ENCODE measurements around the gene GALNT9.
"Not testable (repeated sequence)": the region's sequence is repeated elsewhere in the genome, so short reads cannot be mapped to it uniquely, and the experiment has no call there.

Gene GALNT9

DNA sequence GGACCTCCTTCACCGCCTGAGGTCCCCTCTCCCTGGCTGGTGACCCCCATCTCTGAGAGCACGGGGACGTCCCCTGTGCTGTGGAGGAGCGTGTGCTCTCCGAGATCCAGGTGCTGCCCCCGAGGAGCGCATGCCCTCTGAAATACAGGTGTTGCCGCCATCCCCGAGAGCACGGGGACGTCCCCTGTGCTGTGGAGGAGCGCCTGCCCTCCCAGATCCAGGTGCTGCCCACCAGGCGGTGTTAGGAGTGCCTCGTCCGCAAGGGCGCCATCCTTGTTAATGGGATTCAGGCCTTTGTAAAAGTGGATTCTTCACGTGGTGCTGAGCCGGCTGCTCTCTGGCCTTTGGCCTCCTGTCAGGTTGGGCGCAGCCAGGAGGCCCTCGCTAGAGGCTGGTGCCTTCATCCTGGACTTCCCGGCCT lies 175.0 kb downstream of the GALNT9 start:
- H3K27ac Mint-ChIP-seq: peak overlapping the region in 1 of 2 donors; percentile 36
- ATAC-seq: peak; percentile 26
- H3K4me3 Mint-ChIP-seq: peak overlapping the region in 1 of 2 donors; percentile 24

DNA sequence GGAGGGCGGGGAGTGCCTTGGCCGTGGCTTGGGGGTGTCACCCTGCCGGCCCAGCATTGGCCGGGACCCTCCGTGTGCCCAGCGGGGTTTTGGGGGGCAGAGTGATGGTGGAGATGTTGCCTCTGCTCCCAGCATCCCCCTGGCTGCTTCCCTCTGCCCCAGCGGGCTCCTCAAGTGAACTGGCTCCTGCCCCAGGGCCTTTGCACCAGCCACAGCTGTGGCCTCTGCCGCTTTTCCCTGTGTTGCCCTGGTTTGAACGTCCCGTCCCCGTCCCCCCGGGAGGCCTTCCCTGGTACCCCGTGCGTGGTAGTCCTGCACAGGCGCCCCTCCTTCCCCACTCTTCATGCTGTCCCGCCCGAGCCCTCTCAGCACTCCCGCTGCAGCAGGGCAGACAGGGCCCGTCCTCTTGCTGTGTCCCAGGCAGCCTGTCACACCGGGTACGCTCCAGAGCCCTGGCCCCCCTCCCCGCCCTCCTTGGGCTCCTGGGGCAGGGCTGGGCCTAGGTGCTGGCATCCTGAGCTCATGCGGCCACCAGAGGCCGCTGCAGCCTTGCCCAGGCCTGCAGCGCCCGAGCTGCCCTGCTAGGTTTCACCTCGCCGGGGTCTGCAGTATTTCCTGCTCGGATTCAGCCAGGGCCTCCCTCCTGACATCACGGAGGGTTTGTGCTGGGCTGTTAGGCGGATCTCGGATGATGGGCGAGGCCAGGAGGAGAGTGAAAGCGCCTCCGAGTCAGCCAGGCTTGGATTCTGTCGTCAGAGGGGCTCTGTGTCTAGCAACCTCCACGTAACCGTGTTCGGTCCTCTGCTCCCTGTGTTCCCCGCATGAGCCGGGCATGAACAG lies 175.7 kb downstream of the GALNT9 start:
- H3K4me1 Mint-ChIP-seq: peaks cover 10% of the 10 kb centered on the region
- H3K4me3 Mint-ChIP-seq: peak overlapping the region in 1 of 2 donors; percentile 24
- peak; percentile 90 for ATAC-seq
- no peaks in the 10 kb centered on the region for H3K27me3 Mint-ChIP-seq
- H3K27ac Mint-ChIP-seq: peak overlapping the region in 1 of 2 donors; percentile 36
- peak; percentile 75 to 77 for DNase-seq
- no peaks in the 10 kb centered on the region for H3K9me3 Mint-ChIP-seq

More for the DNA sequence above, 175.0 kb downstream of the GALNT9 start:
- Mint-ChIP-seq H3K9me3 (no peaks in the 10 kb centered on the region), H3K4me1 (peaks cover 10% of the 10 kb centered on the region), H3K27me3 (no peaks in the 10 kb centered on the region)
- no peak for DNase-seq

DNA sequence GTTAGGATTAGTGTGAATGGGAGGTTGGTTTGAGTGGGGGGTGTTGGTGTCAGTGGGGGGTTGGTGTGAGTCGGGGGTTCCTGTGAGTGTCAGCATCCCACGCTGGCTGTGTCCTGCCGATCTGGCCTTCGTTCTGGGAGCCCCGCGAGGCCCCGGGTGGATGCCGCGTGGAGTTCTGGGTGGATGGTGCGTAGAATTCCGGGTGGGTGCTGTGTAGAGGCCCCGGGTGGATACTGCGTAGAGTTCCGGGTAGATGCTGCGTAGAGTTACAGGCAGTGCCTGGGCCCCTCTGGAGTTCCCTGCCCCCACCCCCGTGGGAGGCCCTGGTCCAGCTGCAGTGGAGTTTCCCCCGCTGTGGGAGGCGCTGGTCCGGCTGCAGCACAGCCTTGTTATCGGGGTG lies 176.4 kb downstream of the GALNT9 start:
- Mint-ChIP-seq H3K27me3 (no peaks in the 10 kb centered on the region), H3K4me1 (peaks cover 10% of the 10 kb centered on the region), H3K9me3 (no peaks in the 10 kb centered on the region), H3K27ac (no peak overlapping the region), H3K4me3 (no peak overlapping the region)
- no peak for DNase-seq
- ATAC-seq: no peak

DNA sequence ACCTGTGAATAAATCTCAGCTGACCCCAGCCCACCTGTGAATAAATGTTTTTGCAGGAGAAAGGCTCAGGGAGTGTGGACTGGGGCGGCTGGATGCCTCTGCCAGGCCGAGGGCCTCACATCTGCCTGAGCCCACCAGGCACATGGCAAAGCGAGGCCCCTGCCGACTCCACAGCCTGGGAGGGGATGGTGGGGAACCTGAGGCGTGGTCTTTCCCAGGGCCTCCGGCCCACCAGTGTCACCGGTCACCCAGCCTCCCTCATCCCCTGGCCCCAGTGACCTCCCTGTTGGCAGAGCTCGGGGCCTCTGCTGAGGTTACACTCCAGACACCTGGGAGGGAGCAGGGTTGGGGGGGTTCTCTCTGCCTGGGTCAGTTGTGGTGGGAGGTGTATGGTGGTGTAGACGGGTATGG lies 177.0 kb downstream of the GALNT9 start:
- Mint-ChIP-seq H3K4me3 (no peak overlapping the region), H3K9me3 (no peaks in the 10 kb centered on the region), H3K4me1 (peaks cover 10% of the 10 kb centered on the region), H3K27me3 (no peaks in the 10 kb centered on the region), H3K27ac (no peak overlapping the region)
- ATAC-seq: no peak
- DNase-seq: no peak

DNA sequence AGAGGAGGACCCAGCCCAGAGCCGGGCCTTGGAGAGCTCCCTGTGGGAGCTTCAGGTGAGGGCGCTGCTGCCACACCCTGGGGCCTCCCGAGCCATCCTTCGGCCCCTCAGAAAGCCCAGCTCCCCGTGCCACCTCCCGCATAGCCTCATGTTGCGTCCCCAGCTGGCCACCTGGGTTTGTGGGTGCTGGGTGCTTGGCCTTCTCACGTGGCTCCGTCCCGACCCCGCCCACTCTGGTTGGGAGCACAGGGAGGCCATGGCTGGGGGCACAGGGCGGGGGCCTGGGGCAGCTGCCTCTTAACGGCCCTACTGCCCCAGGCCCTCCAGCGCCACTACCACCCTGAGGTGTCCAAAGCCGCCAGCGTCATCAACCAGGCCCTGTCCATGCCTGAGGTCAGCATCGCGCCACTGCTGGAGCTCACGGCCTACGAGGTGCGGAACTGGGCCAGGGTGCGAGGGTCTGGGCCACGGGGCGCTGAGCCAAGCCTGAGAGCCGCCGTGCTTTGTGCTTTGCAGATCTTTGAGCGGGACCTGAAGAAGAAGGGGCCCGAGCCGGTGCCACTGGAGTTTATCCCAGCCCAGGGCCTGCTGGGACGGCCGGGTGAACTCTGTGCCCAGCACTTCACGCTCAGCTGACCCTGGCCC lies 177.5 kb downstream of the GALNT9 start:
- peaks cover 12% of the 10 kb centered on the region for H3K4me1 Mint-ChIP-seq
- ATAC-seq: no peak
- H3K4me3 Mint-ChIP-seq: no peak overlapping the region
- no peaks in the 10 kb centered on the region for H3K9me3 Mint-ChIP-seq
- no peak overlapping the region for H3K27ac Mint-ChIP-seq
- DNase-seq: no peak
- H3K27me3 Mint-ChIP-seq: no peaks in the 10 kb centered on the region

DNA sequence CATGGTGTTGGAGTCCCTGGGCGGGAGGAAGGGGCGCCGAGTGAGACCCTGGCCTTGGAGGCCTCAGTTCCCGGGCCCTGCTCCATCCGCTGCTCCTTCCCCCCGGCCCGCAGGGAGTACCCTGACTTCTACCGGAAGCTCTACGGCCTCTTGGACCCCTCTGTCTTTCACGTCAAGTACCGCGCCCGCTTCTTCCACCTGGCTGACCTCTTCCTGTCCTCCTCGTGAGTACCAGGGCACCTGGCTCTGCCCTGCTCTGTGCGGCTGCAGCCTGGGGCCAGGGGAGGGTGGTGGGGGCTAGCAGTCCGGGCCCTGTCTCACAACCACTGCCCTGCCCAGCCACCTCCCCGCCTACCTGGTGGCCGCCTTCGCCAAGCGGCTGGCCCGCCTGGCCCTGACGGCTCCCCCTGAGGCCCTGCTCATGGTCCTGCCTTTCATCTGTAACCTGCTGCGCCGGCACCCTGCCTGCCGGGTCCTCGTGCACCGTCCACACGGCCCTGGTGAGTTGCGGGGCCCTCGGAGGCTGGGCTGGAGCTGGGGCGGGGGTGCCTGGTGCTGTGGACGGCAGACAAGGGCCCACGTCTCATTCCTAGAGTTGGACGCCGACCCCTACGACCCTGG lies 178.1 kb downstream of the GALNT9 start:
- DNase-seq (no peak), ATAC-seq (no peak)
- H3K27me3 Mint-ChIP-seq: no peaks in the 10 kb centered on the region
- H3K4me3 Mint-ChIP-seq: no peak overlapping the region
- peaks cover 18% of the 10 kb centered on the region for H3K4me1 Mint-ChIP-seq
- H3K9me3 Mint-ChIP-seq: no peaks in the 10 kb centered on the region
- no peak overlapping the region for H3K27ac Mint-ChIP-seq

- Mint-ChIP-seq H3K4me1 (peaks cover 23% of the 10 kb centered on the region), H3K27me3 (no peaks in the 10 kb centered on the region), H3K27ac (no peak overlapping the region), H3K9me3 (no peaks in the 10 kb centered on the region), H3K4me3 (no peak overlapping the region)
- DNase-seq: no peak
- no peak for ATAC-seq
Measured at GRCh38 chr12:132150780-132151144, 178.6 kb downstream of the GALNT9 start.

GRCh38 chr12:132149526-132149925 lies 179.9 kb downstream of the GALNT9 start:
- H3K9me3 Mint-ChIP-seq, ATAC-seq, DNase-seq, H3K27me3 Mint-ChIP-seq, H3K4me3 Mint-ChIP-seq, H3K27ac Mint-ChIP-seq: not testable (repeated sequence)
- H3K4me1 Mint-ChIP-seq: peaks cover 35% of the 10 kb centered on the region

- DNase-seq (no peak), ATAC-seq (no peak)
- Mint-ChIP-seq H3K4me1 (peaks cover 26% of the 10 kb centered on the region), H3K27ac (no peak overlapping the region), H3K9me3 (no peaks in the 10 kb centered on the region), H3K27me3 (no peaks in the 10 kb centered on the region), H3K4me3 (no peak overlapping the region)
Measured at GRCh38 chr12:132148368-132149045, 180.9 kb downstream of the GALNT9 start.

- no peak overlapping the region for H3K27ac Mint-ChIP-seq
- H3K9me3 Mint-ChIP-seq: no peaks in the 10 kb centered on the region
- no peaks in the 10 kb centered on the region for H3K27me3 Mint-ChIP-seq
- ATAC-seq (no peak), DNase-seq (peak in 1 of 2 donors; percentile 13)
- H3K4me3 Mint-ChIP-seq: no peak overlapping the region
- peaks cover 33% of the 10 kb centered on the region for H3K4me1 Mint-ChIP-seq
Measured at GRCh38 chr12:132147423-132148367, 181.7 kb downstream of the GALNT9 start.

GRCh38 chr12:132146772-132147422 lies 182.5 kb downstream of the GALNT9 start:
- ATAC-seq: no peak
- H3K27ac Mint-ChIP-seq: no peak overlapping the region
- no peak overlapping the region for H3K4me3 Mint-ChIP-seq
- H3K4me1 Mint-ChIP-seq: peaks cover 41% of the 10 kb centered on the region
- DNase-seq: peak in 1 of 2 donors; percentile 8
- no peaks in the 10 kb centered on the region for H3K9me3 Mint-ChIP-seq
- no peaks in the 10 kb centered on the region for H3K27me3 Mint-ChIP-seq
